Measurements from ENCODE around the gene SPOCK1.

DNA sequence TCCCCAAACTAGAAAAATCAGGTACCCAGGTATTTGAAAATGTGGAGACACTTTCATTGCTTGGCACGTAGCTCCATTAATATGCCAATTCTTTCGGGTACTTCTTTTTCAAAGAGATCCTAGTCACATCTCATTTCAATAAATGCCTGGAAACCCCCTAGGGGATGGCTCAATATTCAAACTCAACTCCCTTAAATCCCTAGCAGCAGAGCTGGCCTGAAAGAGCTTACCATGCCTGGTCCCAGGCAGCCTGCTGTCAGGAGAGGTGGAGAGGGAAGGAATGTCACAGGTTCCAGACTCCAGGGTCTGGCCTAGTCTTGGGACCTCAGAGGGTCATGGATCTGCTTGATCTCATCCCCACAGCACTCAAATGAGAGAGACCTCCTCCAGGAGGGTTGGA, 187.1 kb downstream of the SPOCK1 start:
- no peak for TF ChIP-seq POLR2AphosphoS5 (IDR thresholded peaks at IDR 0.05; ENCODE audit: low read depth)
- TF ChIP-seq, protein P1, sequence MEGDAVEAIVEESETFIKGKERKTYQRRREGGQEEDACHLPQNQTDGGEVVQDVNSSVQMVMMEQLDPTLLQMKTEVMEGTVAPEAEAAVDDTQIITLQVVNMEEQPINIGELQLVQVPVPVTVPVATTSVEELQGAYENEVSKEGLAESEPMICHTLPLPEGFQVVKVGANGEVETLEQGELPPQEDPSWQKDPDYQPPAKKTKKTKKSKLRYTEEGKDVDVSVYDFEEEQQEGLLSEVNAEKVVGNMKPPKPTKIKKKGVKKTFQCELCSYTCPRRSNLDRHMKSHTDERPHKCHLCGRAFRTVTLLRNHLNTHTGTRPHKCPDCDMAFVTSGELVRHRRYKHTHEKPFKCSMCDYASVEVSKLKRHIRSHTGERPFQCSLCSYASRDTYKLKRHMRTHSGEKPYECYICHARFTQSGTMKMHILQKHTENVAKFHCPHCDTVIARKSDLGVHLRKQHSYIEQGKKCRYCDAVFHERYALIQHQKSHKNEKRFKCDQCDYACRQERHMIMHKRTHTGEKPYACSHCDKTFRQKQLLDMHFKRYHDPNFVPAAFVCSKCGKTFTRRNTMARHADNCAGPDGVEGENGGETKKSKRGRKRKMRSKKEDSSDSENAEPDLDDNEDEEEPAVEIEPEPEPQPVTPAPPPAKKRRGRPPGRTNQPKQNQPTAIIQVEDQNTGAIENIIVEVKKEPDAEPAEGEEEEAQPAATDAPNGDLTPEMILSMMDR (conservative IDR thresholded peaks at IDR 0.05; ENCODE audit: low read depth in 2 of 2): no peak
- TF ChIP-seq EZH2 (IDR thresholded peaks at IDR 0.05; ENCODE audit: low read depth, unreplicated experiment): no peak
- TF ChIP-seq, protein P2, sequence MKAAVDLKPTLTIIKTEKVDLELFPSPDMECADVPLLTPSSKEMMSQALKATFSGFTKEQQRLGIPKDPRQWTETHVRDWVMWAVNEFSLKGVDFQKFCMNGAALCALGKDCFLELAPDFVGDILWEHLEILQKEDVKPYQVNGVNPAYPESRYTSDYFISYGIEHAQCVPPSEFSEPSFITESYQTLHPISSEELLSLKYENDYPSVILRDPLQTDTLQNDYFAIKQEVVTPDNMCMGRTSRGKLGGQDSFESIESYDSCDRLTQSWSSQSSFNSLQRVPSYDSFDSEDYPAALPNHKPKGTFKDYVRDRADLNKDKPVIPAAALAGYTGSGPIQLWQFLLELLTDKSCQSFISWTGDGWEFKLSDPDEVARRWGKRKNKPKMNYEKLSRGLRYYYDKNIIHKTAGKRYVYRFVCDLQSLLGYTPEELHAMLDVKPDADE (IDR thresholded peaks at IDR 0.05): no peak
- TF ChIP-seq EZH2phosphoT487 (IDR thresholded peaks at IDR 0.05; ENCODE audit: unreplicated experiment): no peak
- no peak for TF ChIP-seq STAT1 (IDR thresholded peaks at IDR 0.05; ENCODE audit: unreplicated experiment)
- TF ChIP-seq, protein P3, sequence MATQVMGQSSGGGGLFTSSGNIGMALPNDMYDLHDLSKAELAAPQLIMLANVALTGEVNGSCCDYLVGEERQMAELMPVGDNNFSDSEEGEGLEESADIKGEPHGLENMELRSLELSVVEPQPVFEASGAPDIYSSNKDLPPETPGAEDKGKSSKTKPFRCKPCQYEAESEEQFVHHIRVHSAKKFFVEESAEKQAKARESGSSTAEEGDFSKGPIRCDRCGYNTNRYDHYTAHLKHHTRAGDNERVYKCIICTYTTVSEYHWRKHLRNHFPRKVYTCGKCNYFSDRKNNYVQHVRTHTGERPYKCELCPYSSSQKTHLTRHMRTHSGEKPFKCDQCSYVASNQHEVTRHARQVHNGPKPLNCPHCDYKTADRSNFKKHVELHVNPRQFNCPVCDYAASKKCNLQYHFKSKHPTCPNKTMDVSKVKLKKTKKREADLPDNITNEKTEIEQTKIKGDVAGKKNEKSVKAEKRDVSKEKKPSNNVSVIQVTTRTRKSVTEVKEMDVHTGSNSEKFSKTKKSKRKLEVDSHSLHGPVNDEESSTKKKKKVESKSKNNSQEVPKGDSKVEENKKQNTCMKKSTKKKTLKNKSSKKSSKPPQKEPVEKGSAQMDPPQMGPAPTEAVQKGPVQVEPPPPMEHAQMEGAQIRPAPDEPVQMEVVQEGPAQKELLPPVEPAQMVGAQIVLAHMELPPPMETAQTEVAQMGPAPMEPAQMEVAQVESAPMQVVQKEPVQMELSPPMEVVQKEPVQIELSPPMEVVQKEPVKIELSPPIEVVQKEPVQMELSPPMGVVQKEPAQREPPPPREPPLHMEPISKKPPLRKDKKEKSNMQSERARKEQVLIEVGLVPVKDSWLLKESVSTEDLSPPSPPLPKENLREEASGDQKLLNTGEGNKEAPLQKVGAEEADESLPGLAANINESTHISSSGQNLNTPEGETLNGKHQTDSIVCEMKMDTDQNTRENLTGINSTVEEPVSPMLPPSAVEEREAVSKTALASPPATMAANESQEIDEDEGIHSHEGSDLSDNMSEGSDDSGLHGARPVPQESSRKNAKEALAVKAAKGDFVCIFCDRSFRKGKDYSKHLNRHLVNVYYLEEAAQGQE (IDR thresholded peaks at IDR 0.05; ENCODE audit: unreplicated experiment): no peak
- no peak for TF ChIP-seq JUNB (IDR thresholded peaks at IDR 0.05; ENCODE audit: unreplicated experiment)

Data from GM23338 (cell line).